Peyer's patch (tissue), 4 donors: Measurements from ENCODE around the gene UBE2QL1. TPM values are rescaled to one million over a fixed set of nuclear protein-coding genes. Genes with fewer than 3 reads are reported as not detected.

Source experiments
- DNase-seq, 3 donors: peaks; one replicate each; pipeline ENCODE4 v3.0.0-alpha.2; 2017 to 2019
- H3K27ac ChIP-seq, 4 donors: fragments of 200-600 bp; sonication (generic); one replicate each; pipeline ENCODE4 v1.5.1; 2016 to 2019
- H3K27me3 ChIP-seq, 2 donors: fragments of 200-600 bp; sonication (generic); one replicate each; pipeline ENCODE4 v1.5.1; 2019
- H3K36me3 ChIP-seq, 3 donors: fragments of 200-600 bp; sonication (generic); one replicate each; pipeline ENCODE4 v1.5.1; 2016 to 2019
- H3K4me1 ChIP-seq, 4 donors: fragments of 200-600 bp; sonication (generic); one replicate each; pipeline ENCODE4 v1.5.1; 2016 to 2019
- H3K4me3 ChIP-seq, 4 donors: fragments of 200-600 bp; sonication (generic); 1 replicate in 3 of 4; 2 replicates in 1 of 4; pipeline ENCODE4 v1.5.1; 2016 to 2019; ENCODE audit warnings: mild to moderate bottlenecking in 1 of 4
- H3K9me3 ChIP-seq, 4 donors: fragments of 200-600 bp; sonication (generic); one replicate each; pipeline ENCODE4 v1.5.1; 2016 to 2019; ENCODE audit warnings: mild to moderate bottlenecking in 1 of 4
- CTCF ChIP-seq, 6 experiments: fragments of 450-650 bp in 4 of 6; fragments of 200-600 bp in 2 of 6; sonication (generic) in 1 of 6; IDR thresholded peaks; one replicate each; pipeline ENCODE4 v1.5.1; 2017 to 2019; ENCODE audit warnings: antibody characterized with exemption in 6 of 6, mild to moderate bottlenecking in 3 of 6, moderate library complexity in 1 of 6
- POLR2A ChIP-seq, 2 donors: fragments of 450-650 bp; IDR thresholded peaks; one replicate each; pipeline ENCODE4 v1.5.1; 2017; ENCODE audit warnings: antibody characterized with exemption in 2 of 2, mild to moderate bottlenecking in 2 of 2, moderate library complexity in 2 of 2
- total RNA-seq, 4 donors: library from RNA; depleted of rRNA; stranded (reverse); fragments of >200 nt; gene quantifications; one replicate each; pipeline ENCODE4 v1.1.0, GENCODE V29; 2016

The UBE2QL1 gene
- total RNA-seq, 4 donors from 2014 or later = 1.0 to 3.3 TPM; not detected in 2

GRCh38 chr5:6462671-6463070, 14.0 kb downstream of the UBE2QL1 start:
- H3K4me1 ChIP-seq = no peaks in the 10 kb centered on the region
- no peaks in the 10 kb centered on the region for H3K36me3 ChIP-seq
- no peak for DNase-seq
- no peak for TF ChIP-seq CTCF (IDR thresholded peaks at IDR 0.05)
- no peak for TF ChIP-seq POLR2A (IDR thresholded peaks at IDR 0.05)
- H3K9me3 ChIP-seq = no peaks in the 10 kb centered on the region
- H3K4me3 ChIP-seq = no peak overlapping the region
- no peak overlapping the region for H3K27ac ChIP-seq
- H3K27me3 ChIP-seq = no peaks in the 10 kb centered on the region

GRCh38 chr5:6464441-6464840, 15.8 kb downstream of the UBE2QL1 start:
- DNase-seq = no peak
- no peak for TF ChIP-seq CTCF (IDR thresholded peaks at IDR 0.05)
- TF ChIP-seq POLR2A (IDR thresholded peaks at IDR 0.05) = no peak
- Histone ChIP-seq H3K27me3 (no peaks in the 10 kb centered on the region), H3K4me3 (no peak overlapping the region), H3K9me3 (no peaks in the 10 kb centered on the region), H3K4me1 (no peaks in the 10 kb centered on the region), H3K36me3 (no peaks in the 10 kb centered on the region), H3K27ac (no peak overlapping the region)

GRCh38 chr5:6465831-6466790, 17.5 kb downstream of the UBE2QL1 start:
- no peak for DNase-seq
- Histone ChIP-seq H3K36me3 (no peaks in the 10 kb centered on the region), H3K4me3 (no peak overlapping the region), H3K27ac (no peak overlapping the region), H3K9me3 (peaks cover 0 to under 1% (median 0%) of the 10 kb centered on the region in 4 donors), H3K4me1 (no peaks in the 10 kb centered on the region), H3K27me3 (no peaks in the 10 kb centered on the region)
- TF ChIP-seq POLR2A (IDR thresholded peaks at IDR 0.05) = no peak
- TF ChIP-seq CTCF (IDR thresholded peaks at IDR 0.05) = no peak

- no peaks in the 10 kb centered on the region for H3K36me3 ChIP-seq
- no peak overlapping the region for H3K4me3 ChIP-seq
- H3K27ac ChIP-seq = no peak overlapping the region
- H3K4me1 ChIP-seq = no peaks in the 10 kb centered on the region
- DNase-seq = no peak
- peaks cover 0 to 5% (median 0%) of the 10 kb centered on the region in 4 donors for H3K9me3 ChIP-seq
- TF ChIP-seq POLR2A (IDR thresholded peaks at IDR 0.05) (no peak), CTCF (IDR thresholded peaks at IDR 0.05) (no peak)
- H3K27me3 ChIP-seq = no peaks in the 10 kb centered on the region
These were observed 18.4 kb downstream of the UBE2QL1 start for GRCh38 chr5:6466975-6467567.

GRCh38 chr5:6467591-6467990, 18.9 kb downstream of the UBE2QL1 start:
- no peaks in the 10 kb centered on the region for H3K27me3 ChIP-seq
- TF ChIP-seq CTCF (IDR thresholded peaks at IDR 0.05) (no peak), POLR2A (IDR thresholded peaks at IDR 0.05) (no peak)
- no peak overlapping the region for H3K27ac ChIP-seq
- H3K4me1 ChIP-seq = no peaks in the 10 kb centered on the region
- no peak for DNase-seq
- H3K4me3 ChIP-seq = no peak overlapping the region
- H3K36me3 ChIP-seq = no peaks in the 10 kb centered on the region
- peaks cover 0 to 5% (median 0%) of the 10 kb centered on the region in 4 donors for H3K9me3 ChIP-seq
